B cell (primary cell): ENCODE results near the gene DGAT2L6. TPM values are rescaled to one million over a fixed set of nuclear protein-coding genes. Genes with fewer than 3 reads are reported as not detected.

Source experiments
- ATAC-seq: fragments of 200-7000 bp; cut with Tn5 transposase; one replicate; pipeline ENCODE4 v1.10.0; 2021; ENCODE audit warnings: low read depth, mild to moderate bottlenecking, moderate number of reproducible peaks, moderate library complexity
- CTCF ChIA-PET: fragments of 350-600 bp; sonication (Branson Sonifier 250); formaldehyde crosslinking; loops from one replicate; lab custom pipeline; 2021; ENCODE audit warnings: antibody characterized with exemption, inconsistent platforms; lab: Charles Lee
- POLR2A ChIA-PET: fragments of 350-600 bp; sonication (Branson Sonifier 250); formaldehyde crosslinking; loops from one replicate; lab custom pipeline; 2021; ENCODE audit warnings: antibody characterized with exemption; lab: Charles Lee
- DNase-seq: peaks from one replicate; pipeline ENCODE4 v3.0.0; 2013
- H2AFZ ChIP-seq: 2 replicates; pipeline ENCODE4 v1.6.1; 2012; ENCODE audit warnings: mild to moderate bottlenecking, low read depth, low read length; ENCODE audit not compliant: insufficient read depth, poor library complexity, severe bottlenecking
- H3K27ac ChIP-seq, 2 donors: 1 replicate in 1 of 2; 2 replicates in 1 of 2; pipeline ENCODE4 v1.5.1; 2012 to 2013; ENCODE audit warnings: low read length in 2 of 2, mild to moderate bottlenecking in 2 of 2, moderate library complexity in 1 of 2
- H3K27me3 ChIP-seq, 4 experiments: fragments of 200-600 bp in 1 of 4; sonication (generic) in 1 of 4; replicated peaks in 1 of 4; 1 replicate in 2 of 4; 2 replicates in 2 of 4; pipeline versions ENCODE4 v1.6.1 to v1.7.0; 2013 to 2016; ENCODE audit warnings: low read length in 3 of 4, mild to moderate bottlenecking in 2 of 4, mixed read lengths in 1 of 4, moderate library complexity in 1 of 4; ENCODE audit not compliant: insufficient read depth in 4 of 4, control insufficient read depth in 3 of 4; ENCODE audit errors: control extremely low read depth in 1 of 4
- H3K36me3 ChIP-seq, 2 experiments: replicated peaks in 1 of 2; 1 replicate in 1 of 2; 2 replicates in 1 of 2; pipeline versions ENCODE4 v1.6.1 to v1.7.1; 2013; ENCODE audit warnings: low read length in 1 of 2; ENCODE audit not compliant: insufficient read depth in 2 of 2, control insufficient read depth in 1 of 2; ENCODE audit errors: control extremely low read depth in 1 of 2, extremely low read depth in 1 of 2
- H3K4me1 ChIP-seq, 2 donors: fragments of 200-600 bp in 1 of 2; sonication (generic) in 1 of 2; 1 replicate in 1 of 2; 2 replicates in 1 of 2; pipeline versions ENCODE4 v1.5.1 to v1.6.1; 2013 to 2017; ENCODE audit warnings: low read length in 2 of 2; ENCODE audit not compliant: control insufficient read depth in 2 of 2, insufficient read depth in 2 of 2
- H3K4me2 ChIP-seq: replicated peaks from 2 replicates; pipeline ENCODE3; 2012; ENCODE audit warnings: mild to moderate bottlenecking, low read depth, low read length; ENCODE audit not compliant: poor library complexity, severe bottlenecking
- H3K4me3 ChIP-seq, 5 experiments: fragments of 200-600 bp in 1 of 5; sonication (generic) in 1 of 5; 1 replicate in 3 of 5; 2 replicates in 2 of 5; pipeline versions ENCODE4 v1.5.1 to v1.7.0; 2011 to 2016; ENCODE audit warnings: low read length in 4 of 5, mild to moderate bottlenecking in 4 of 5, low read depth in 2 of 5, control low read depth in 1 of 5, moderate library complexity in 1 of 5; ENCODE audit not compliant: insufficient read depth in 1 of 5; ENCODE audit errors: control extremely low read depth in 1 of 5, extremely low read depth in 1 of 5
- H3K79me2 ChIP-seq: fragments of 200-600 bp; sonication (generic); one replicate; pipeline ENCODE4 v1.6.0; 2016; ENCODE audit warnings: low read length; ENCODE audit not compliant: control insufficient read depth, insufficient read depth
- H3K9ac ChIP-seq: fragments of 200-600 bp; sonication (generic); 2 replicates; pipeline ENCODE4 v1.6.1; 2017; ENCODE audit warnings: mild to moderate bottlenecking, low read length, moderate library complexity
- H3K9me3 ChIP-seq, 3 donors: one replicate each; pipeline versions ENCODE4 v1.6.1 to v1.7.1; 2013; ENCODE audit warnings: low read length in 2 of 3; ENCODE audit not compliant: control insufficient read depth in 2 of 3, insufficient read depth in 1 of 3; ENCODE audit errors: control extremely low read depth in 1 of 3
- H4K20me1 ChIP-seq: 2 replicates; pipeline ENCODE4 v1.6.0; 2012; ENCODE audit warnings: mild to moderate bottlenecking, low read length; ENCODE audit not compliant: insufficient read depth, control insufficient read depth, poor library complexity, severe bottlenecking
- H3K27ac Mint-ChIP-seq: one replicate; pipeline ENCODE4 v1.8.0; 2021; ENCODE audit warnings: mixed read lengths
- H3K27me3 Mint-ChIP-seq: one replicate; pipeline ENCODE4 v1.8.0; 2021; ENCODE audit warnings: mixed read lengths
- H3K4me1 Mint-ChIP-seq: one replicate; pipeline ENCODE4 v1.8.0; 2021; ENCODE audit warnings: mixed read lengths
- H3K4me3 Mint-ChIP-seq: one replicate; pipeline ENCODE4 v1.8.0; 2021; ENCODE audit warnings: mixed read lengths
- H3K9me3 Mint-ChIP-seq: one replicate; pipeline ENCODE4 v1.8.0; 2022; ENCODE audit warnings: mixed read lengths; ENCODE audit not compliant: insufficient read depth
- CTCF ChIP-seq: fragments of 200-600 bp; IDR thresholded peaks from one replicate; pipeline ENCODE4 v1.8.0; 2022; ENCODE audit warnings: antibody characterized with exemption, mild to moderate bottlenecking
- EZH2 ChIP-seq: IDR thresholded peaks from 2 replicates; pipeline ENCODE4 v1.6.1; 2012; ENCODE audit warnings: borderline replicate concordance, low read depth, mild to moderate bottlenecking, moderate library complexity, low read length; ENCODE audit not compliant: insufficient read depth, poor library complexity, severe bottlenecking
- whole genome bisulfite sequencing: methylation state at CpG from one replicate; pipeline ENCODE4 v1.1.5; 2013; ENCODE audit warnings: missing lambda C conversion rate; ENCODE audit not compliant: insufficient coverage; 5-methylcytosine and 5-hydroxymethylcytosine counted together
- intact Hi-C: fragments of 100-400 bp; cut with micrococcal nuclease; formaldehyde crosslinking; loops from one replicate; pipeline ENCODE4 v1.10.0; 2022
- polyA plus RNA-seq: library from polyadenylated mRNA; depleted of rRNA; stranded (reverse); fragments of >200 nt; gene quantifications from 2 replicates; pipeline ENCODE4 v1.2.3, GENCODE V29; 2012
- small RNA-seq: library from RNA; depleted of rRNA; stranded (forward); fragments of <200 nt; gene quantifications from one replicate; pipeline ENCODE3, GENCODE V24; 2012; ENCODE audit warnings: low replicate concordance, low read depth; ENCODE audit not compliant: insufficient read length
- total RNA-seq, 2 donors: library from RNA; stranded (reverse); fragments of 120-200 nt in 1 of 2; gene quantifications; 1 replicate in 1 of 2; 2 replicates in 1 of 2; pipeline versions ENCODE4 v1.2.3 to v1.2.4, GENCODE V29; 2013 to 2022

DGAT2L6 gene
- total and polyA plus RNA-seq, 2 donors (not counting 1 experiment from before 2014, with no cell fraction given) = not detected

GRCh38 chrX:70254063-70254400, 76.7 kb downstream of the DGAT2L6 start:
- no peak overlapping the region for H3K4me3 ChIP-seq
- Mint-ChIP-seq H3K27ac (no peak overlapping the region), H3K27me3 (no peaks in the 10 kb centered on the region), H3K9me3 (no peaks in the 10 kb centered on the region), H3K4me1 (no peaks in the 10 kb centered on the region), H3K4me3 (no peak overlapping the region)
- H4K20me1 ChIP-seq = no peaks in the 10 kb centered on the region
- H3K9ac ChIP-seq = no peak overlapping the region
- no peaks in the 10 kb centered on the region for H3K4me1 ChIP-seq
- no peaks in the 10 kb centered on the region for H3K36me3 ChIP-seq
- no CpG with 5 or more reads among the region's 1 CpG for WGBS
- intact Hi-C loops = no loop called here
- ChIA-PET POLR2A (no interaction called here), CTCF (no interaction called here)
- no peak overlapping the region for H2AFZ ChIP-seq
- no peaks in the 10 kb centered on the region for H3K27me3 ChIP-seq
- H3K79me2 ChIP-seq = no peaks in the 10 kb centered on the region
- no peak for DNase-seq
- no peak overlapping the region for H3K27ac ChIP-seq
- no peak for TF ChIP-seq EZH2
- no peak for TF ChIP-seq CTCF
- no peaks in the 10 kb centered on the region for H3K9me3 ChIP-seq
- no peak overlapping the region for H3K4me2 ChIP-seq
- no peak for ATAC-seq

GRCh38 chrX:70254909-70255308, 77.6 kb downstream of the DGAT2L6 start:
- no CpG with 5 or more reads among the region's 3 CpGs for WGBS
- intact Hi-C loops = no loop called here
- no peak overlapping the region for H3K27ac Mint-ChIP-seq

More at GRCh38 chrX:70254909-70255308, 77.6 kb downstream of the DGAT2L6 start:
- DNase-seq (no peak), ATAC-seq (no peak)
- Histone ChIP-seq H3K27ac (no peak overlapping the region), H3K27me3 (no peaks in the 10 kb centered on the region), H3K36me3 (no peaks in the 10 kb centered on the region), H3K9ac (no peak overlapping the region), H3K79me2 (no peaks in the 10 kb centered on the region), H2AFZ (no peak overlapping the region), H3K4me1 (no peaks in the 10 kb centered on the region), H3K9me3 (no peaks in the 10 kb centered on the region), H3K4me2 (no peak overlapping the region), H4K20me1 (no peaks in the 10 kb centered on the region), H3K4me3 (no peak overlapping the region)
- no peaks in the 10 kb centered on the region for H3K27me3 Mint-ChIP-seq
- H3K4me3 Mint-ChIP-seq = no peak overlapping the region
- H3K4me1 Mint-ChIP-seq = no peaks in the 10 kb centered on the region
- POLR2A ChIA-PET = no interaction called here
- H3K9me3 Mint-ChIP-seq = no peaks in the 10 kb centered on the region
- TF ChIP-seq CTCF (no peak), EZH2 (no peak)
- CTCF ChIA-PET = no interaction called here

Small RNAs within 50 kb of the gene (small RNA-seq; reads per million reads assigned to genes)
- gene RNA5SP507 = not detected

Other genes with a start within 250 kb of the DGAT2L6 start
- gene AWAT2, start 127.5 kb upstream of the DGAT2L6 start, total RNA-seq = not detected in 2 replicates
- not detected in 2 replicates for gene AWAT2, start 127.5 kb upstream of the DGAT2L6 start, polyA plus RNA-seq
- gene OTUD6A, start 115.0 kb upstream of the DGAT2L6 start, total RNA-seq = not detected in 2 replicates
- gene OTUD6A, start 115.0 kb upstream of the DGAT2L6 start, polyA plus RNA-seq = not detected in 2 replicates
- gene IGBP1, start 44.0 kb upstream of the DGAT2L6 start, total RNA-seq = 51.8 and 54.7 TPM in 2 replicates
- gene IGBP1, start 44.0 kb upstream of the DGAT2L6 start, polyA plus RNA-seq = 40.1 and 45.3 TPM in 2 replicates
- gene AWAT1, start 57.2 kb downstream of the DGAT2L6 start, total RNA-seq = not detected in 2 replicates
- not detected in 2 replicates for gene AWAT1, start 57.2 kb downstream of the DGAT2L6 start, polyA plus RNA-seq
- gene P2RY4, start 82.7 kb downstream of the DGAT2L6 start, total RNA-seq = 0.76 and 0.80 TPM in 2 replicates
- 0.14 and 0.34 TPM in 2 replicates for gene P2RY4, start 82.7 kb downstream of the DGAT2L6 start, polyA plus RNA-seq
- gene ARR3, start 90.9 kb downstream of the DGAT2L6 start, total RNA-seq = not detected in 2 replicates
- gene ARR3, start 90.9 kb downstream of the DGAT2L6 start, polyA plus RNA-seq = not detected in 2 replicates
- not detected in 2 replicates for gene RAB41, start 104.7 kb downstream of the DGAT2L6 start, total RNA-seq
- gene RAB41, start 104.7 kb downstream of the DGAT2L6 start, polyA plus RNA-seq = not detected in 2 replicates
- 12.0 and 13.8 TPM in 2 replicates for gene PDZD11, start 112.4 kb downstream of the DGAT2L6 start, total RNA-seq
- gene PDZD11, start 112.4 kb downstream of the DGAT2L6 start, polyA plus RNA-seq = 10.9 and 16.3 TPM in 2 replicates
- gene KIF4A, start 112.6 kb downstream of the DGAT2L6 start, total RNA-seq = 0.07 and 0.22 TPM in 2 replicates
- 0.06 TPM in 2 replicates for gene KIF4A, start 112.6 kb downstream of the DGAT2L6 start, polyA plus RNA-seq
- not detected in 2 replicates for gene GDPD2, start 245.8 kb downstream of the DGAT2L6 start, total RNA-seq
- not detected in 2 replicates for gene GDPD2, start 245.8 kb downstream of the DGAT2L6 start, polyA plus RNA-seq